Upper lobe of left lung (tissue), 6 donors: ENCODE measurements around the gene OR52N5. TPM values are rescaled to one million over a fixed set of nuclear protein-coding genes. Genes with fewer than 3 reads are reported as not detected.

Experiments used
- ATAC-seq, 2 donors: fragments of 200-7000 bp; cut with Tn5 transposase; one replicate each; pipeline ENCODE4 v1.9.1; 2022; ENCODE audit warnings: mild to moderate bottlenecking in 2 of 2, moderate library complexity in 2 of 2; ENCODE audit not compliant: low FRiP score in 2 of 2
- DNase-seq, 2 donors: peaks; one replicate each; pipeline ENCODE4 v3.0.0-alpha.2; 2019 to 2020
- H3K27ac ChIP-seq, 4 donors: fragments of 200-600 bp; sonication (generic); one replicate each; pipeline ENCODE4 v1.5.1; 2016 to 2019
- H3K27me3 ChIP-seq, 4 donors: fragments of 200-600 bp; sonication (generic); one replicate each; pipeline ENCODE4 v1.5.1; 2017 to 2019
- H3K36me3 ChIP-seq, 4 donors: fragments of 200-600 bp; sonication (generic); one replicate each; pipeline ENCODE4 v1.5.1; 2016 to 2019
- H3K4me1 ChIP-seq, 4 donors: fragments of 200-600 bp; sonication (generic); one replicate each; pipeline ENCODE4 v1.5.1; 2018 to 2019
- H3K4me3 ChIP-seq, 4 donors: fragments of 200-600 bp; sonication (generic); one replicate each; pipeline ENCODE4 v1.5.1; 2017 to 2019; ENCODE audit warnings: mild to moderate bottlenecking in 2 of 4, moderate library complexity in 1 of 4
- H3K9me3 ChIP-seq, 4 donors: fragments of 200-600 bp; sonication (generic); one replicate each; pipeline ENCODE4 v1.5.1; 2018 to 2019
- CTCF ChIP-seq, 6 experiments: fragments of 450-650 bp in 4 of 6; fragments of 200-600 bp in 2 of 6; sonication (generic) in 2 of 6; IDR thresholded peaks; one replicate each; pipeline ENCODE4 v1.5.1; 2016 to 2019; ENCODE audit warnings: antibody characterized with exemption in 6 of 6
- EP300 ChIP-seq, 4 donors: sonication (generic); formaldehyde crosslinking; IDR thresholded peaks; one replicate each; pipeline ENCODE4 v1.5.1; 2017; ENCODE audit warnings: antibody characterized with exemption in 4 of 4, control low read depth in 2 of 4
- POLR2A ChIP-seq, 4 donors: fragments of 450-650 bp; IDR thresholded peaks; one replicate each; pipeline ENCODE4 v1.5.1; 2016 to 2017; ENCODE audit warnings: antibody characterized with exemption in 4 of 4, mild to moderate bottlenecking in 2 of 4
- POLR2AphosphoS5 ChIP-seq, 2 donors: sonication (generic); formaldehyde crosslinking; IDR thresholded peaks; one replicate each; pipeline ENCODE4 v1.5.1; 2017; ENCODE audit warnings: antibody characterized with exemption in 2 of 2
- WGBS, 2 donors: methylation state at CpG; one replicate each; pipeline ENCODE4 v1.1.5; 2017 to 2018; 5-methylcytosine and 5-hydroxymethylcytosine counted together
- total RNA-seq, 6 donors: library from RNA; depleted of rRNA in 4 of 6; stranded (reverse); fragments of >200 nt in 4 of 6; gene quantifications; one replicate each; pipeline versions ENCODE4 v1.1.0 to v1.2.1, GENCODE V29; 2016 to 2021
- donor health status: DM: no; HTN: no; CAD: no; lungs with moderate emphysema.
- donor health status: DM: no; HTN: yes; CAD: no; lungs with severe emphysema.

OR52N5 gene
- total RNA-seq, 6 donors from 2014 or later = not detected

GRCh38 chr11:5803982-5804381 is 20.8 kb upstream of the OR52N5 start:
- TF ChIP-seq EP300 (IDR thresholded peaks at IDR 0.05) (no peak), POLR2A (IDR thresholded peaks at IDR 0.05) (no peak), POLR2AphosphoS5 (IDR thresholded peaks at IDR 0.05) (no peak), CTCF (IDR thresholded peaks at IDR 0.05) (no peak)
- Histone ChIP-seq H3K27ac (no peak overlapping the region), H3K4me1 (peaks cover 0 to 8% (median 1%) of the 10 kb centered on the region in 4 donors), H3K4me3 (no peak overlapping the region), H3K36me3 (no peaks in the 10 kb centered on the region), H3K9me3 (peaks cover 0 to 4% (median 2%) of the 10 kb centered on the region in 4 donors), H3K27me3 (no peaks in the 10 kb centered on the region)
- no peak for ATAC-seq
- 85 to 97% methylated on average over 5 of the region's 5 CpGs for WGBS, 2 donors
- DNase-seq = no peak

- TF ChIP-seq POLR2A (IDR thresholded peaks at IDR 0.05) = no peak
- TF ChIP-seq EP300 (IDR thresholded peaks at IDR 0.05) = no peak
- TF ChIP-seq POLR2AphosphoS5 (IDR thresholded peaks at IDR 0.05) = no peak
- no peak for TF ChIP-seq CTCF (IDR thresholded peaks at IDR 0.05)
- DNase-seq (no peak), ATAC-seq (no peak)
- no peak overlapping the region for H3K4me3 ChIP-seq
- 88 to 93% methylated on average over 6 of the region's 6 CpGs for WGBS, 2 donors
- no peak overlapping the region for H3K27ac ChIP-seq
- no peaks in the 10 kb centered on the region for H3K9me3 ChIP-seq
- H3K36me3 ChIP-seq = no peaks in the 10 kb centered on the region
- no peaks in the 10 kb centered on the region for H3K4me1 ChIP-seq
- H3K27me3 ChIP-seq = no peaks in the 10 kb centered on the region
These were observed 13.4 kb upstream of the OR52N5 start for GRCh38 chr11:5796541-5796940.

GRCh38 chr11:5791165-5791564 is 8.0 kb upstream of the OR52N5 start, which contains the start of gene OR52N1:
Gene OR52N1 (minus strand): TSS chr11:5791265. CDS start chr11:5788816, 2,449 bp downstream.
- DNase-seq = no peak
- WGBS, 2 donors = 72 to 77% methylated on average over 3 of the region's 3 CpGs

GRCh38 chr11:5767056-5767455 is 16.1 kb downstream of the OR52N5 start:
- no peak for ATAC-seq
- TF ChIP-seq CTCF (IDR thresholded peaks at IDR 0.05) (no peak), EP300 (IDR thresholded peaks at IDR 0.05) (no peak), POLR2A (IDR thresholded peaks at IDR 0.05) (no peak), POLR2AphosphoS5 (IDR thresholded peaks at IDR 0.05) (no peak)
- no peaks in the 10 kb centered on the region for H3K4me1 ChIP-seq
- H3K4me3 ChIP-seq = no peak overlapping the region
- WGBS, 2 donors = 75 to 83% methylated on average over 1 of the region's 1 CpG
- no peaks in the 10 kb centered on the region for H3K36me3 ChIP-seq
- DNase-seq = no peak
- H3K27me3 ChIP-seq = no peaks in the 10 kb centered on the region
- H3K27ac ChIP-seq = no peak overlapping the region
- H3K9me3 ChIP-seq = no peaks in the 10 kb centered on the region

More at GRCh38 chr11:5791165-5791564, 8.0 kb upstream of the OR52N5 start, which contains the start of gene OR52N1:
- no peaks in the 10 kb centered on the region for H3K27me3 ChIP-seq
- ATAC-seq = no peak
- H3K36me3 ChIP-seq = no peaks in the 10 kb centered on the region
- H3K4me3 ChIP-seq = no peak within 1 kb of the TSS
- no peaks in the 10 kb centered on the region for H3K4me1 ChIP-seq
- no peak within 1 kb of the TSS for H3K27ac ChIP-seq
- no peaks in the 10 kb centered on the region for H3K9me3 ChIP-seq
- TF ChIP-seq EP300 (IDR thresholded peaks at IDR 0.05) = no peak
- TF ChIP-seq POLR2A (IDR thresholded peaks at IDR 0.05) = no peak
- TF ChIP-seq POLR2AphosphoS5 (IDR thresholded peaks at IDR 0.05) = no peak
- TF ChIP-seq CTCF (IDR thresholded peaks at IDR 0.05) = no peak

- WGBS, 2 donors = 96 to 100% methylated on average over 1 of the region's 1 CpG
- ATAC-seq = no peak
- DNase-seq = no peak
- Histone ChIP-seq H3K27ac (no peak within 1 kb of the TSS), H3K27me3 (no peaks in the 10 kb centered on the region), H3K4me3 (no peak within 1 kb of the TSS), H3K9me3 (no peaks in the 10 kb centered on the region), H3K4me1 (no peaks in the 10 kb centered on the region), H3K36me3 (no peaks in the 10 kb centered on the region)
- TF ChIP-seq POLR2AphosphoS5 (IDR thresholded peaks at IDR 0.05) = no peak
- TF ChIP-seq POLR2A (IDR thresholded peaks at IDR 0.05) = no peak
- TF ChIP-seq CTCF (IDR thresholded peaks at IDR 0.05) = no peak
- TF ChIP-seq EP300 (IDR thresholded peaks at IDR 0.05) = no peak
These were observed 29.2 kb downstream of the OR52N5 start, which contains the start of gene OR52N4 for GRCh38 chr11:5753943-5754342. Gene OR52N4 (plus strand): TSS chr11:5754243. CDS start chr11:5754741, 498 bp downstream.
